B cell (primary cell): ENCODE results near the gene MARCOL. TPM values are rescaled to one million over a fixed set of nuclear protein-coding genes. Genes with fewer than 3 reads are reported as not detected.

Source experiments
- ATAC-seq: fragments of 200-7000 bp; cut with Tn5 transposase; one replicate; pipeline ENCODE4 v1.10.0; 2021; ENCODE audit warnings: low read depth, mild to moderate bottlenecking, moderate number of reproducible peaks, moderate library complexity
- CTCF ChIA-PET: fragments of 350-600 bp; sonication (Branson Sonifier 250); formaldehyde crosslinking; loops from one replicate; lab custom pipeline; 2021; ENCODE audit warnings: antibody characterized with exemption, inconsistent platforms; lab: Charles Lee
- POLR2A ChIA-PET: fragments of 350-600 bp; sonication (Branson Sonifier 250); formaldehyde crosslinking; loops from one replicate; lab custom pipeline; 2021; ENCODE audit warnings: antibody characterized with exemption; lab: Charles Lee
- DNase-seq: peaks from one replicate; pipeline ENCODE4 v3.0.0; 2013
- H2AFZ ChIP-seq: 2 replicates; pipeline ENCODE4 v1.6.1; 2012; ENCODE audit warnings: mild to moderate bottlenecking, low read depth, low read length; ENCODE audit not compliant: insufficient read depth, poor library complexity, severe bottlenecking
- H3K27ac ChIP-seq, 2 donors: 1 replicate in 1 of 2; 2 replicates in 1 of 2; pipeline ENCODE4 v1.5.1; 2012 to 2013; ENCODE audit warnings: low read length in 2 of 2, mild to moderate bottlenecking in 2 of 2, moderate library complexity in 1 of 2
- H3K27me3 ChIP-seq, 4 experiments: fragments of 200-600 bp in 1 of 4; sonication (generic) in 1 of 4; replicated peaks in 1 of 4; 1 replicate in 2 of 4; 2 replicates in 2 of 4; pipeline versions ENCODE4 v1.6.1 to v1.7.0; 2013 to 2016; ENCODE audit warnings: low read length in 3 of 4, mild to moderate bottlenecking in 2 of 4, mixed read lengths in 1 of 4, moderate library complexity in 1 of 4; ENCODE audit not compliant: insufficient read depth in 4 of 4, control insufficient read depth in 3 of 4; ENCODE audit errors: control extremely low read depth in 1 of 4
- H3K36me3 ChIP-seq, 2 experiments: replicated peaks in 1 of 2; 1 replicate in 1 of 2; 2 replicates in 1 of 2; pipeline versions ENCODE4 v1.6.1 to v1.7.1; 2013; ENCODE audit warnings: low read length in 1 of 2; ENCODE audit not compliant: insufficient read depth in 2 of 2, control insufficient read depth in 1 of 2; ENCODE audit errors: control extremely low read depth in 1 of 2, extremely low read depth in 1 of 2
- H3K4me1 ChIP-seq, 2 donors: fragments of 200-600 bp in 1 of 2; sonication (generic) in 1 of 2; 1 replicate in 1 of 2; 2 replicates in 1 of 2; pipeline versions ENCODE4 v1.5.1 to v1.6.1; 2013 to 2017; ENCODE audit warnings: low read length in 2 of 2; ENCODE audit not compliant: control insufficient read depth in 2 of 2, insufficient read depth in 2 of 2
- H3K4me2 ChIP-seq: replicated peaks from 2 replicates; pipeline ENCODE3; 2012; ENCODE audit warnings: mild to moderate bottlenecking, low read depth, low read length; ENCODE audit not compliant: poor library complexity, severe bottlenecking
- H3K4me3 ChIP-seq, 5 experiments: fragments of 200-600 bp in 1 of 5; sonication (generic) in 1 of 5; 1 replicate in 3 of 5; 2 replicates in 2 of 5; pipeline versions ENCODE4 v1.5.1 to v1.7.0; 2011 to 2016; ENCODE audit warnings: low read length in 4 of 5, mild to moderate bottlenecking in 4 of 5, low read depth in 2 of 5, control low read depth in 1 of 5, moderate library complexity in 1 of 5; ENCODE audit not compliant: insufficient read depth in 1 of 5; ENCODE audit errors: control extremely low read depth in 1 of 5, extremely low read depth in 1 of 5
- H3K79me2 ChIP-seq: fragments of 200-600 bp; sonication (generic); one replicate; pipeline ENCODE4 v1.6.0; 2016; ENCODE audit warnings: low read length; ENCODE audit not compliant: control insufficient read depth, insufficient read depth
- H3K9ac ChIP-seq: fragments of 200-600 bp; sonication (generic); 2 replicates; pipeline ENCODE4 v1.6.1; 2017; ENCODE audit warnings: mild to moderate bottlenecking, low read length, moderate library complexity
- H3K9me3 ChIP-seq, 3 donors: one replicate each; pipeline versions ENCODE4 v1.6.1 to v1.7.1; 2013; ENCODE audit warnings: low read length in 2 of 3; ENCODE audit not compliant: control insufficient read depth in 2 of 3, insufficient read depth in 1 of 3; ENCODE audit errors: control extremely low read depth in 1 of 3
- H4K20me1 ChIP-seq: 2 replicates; pipeline ENCODE4 v1.6.0; 2012; ENCODE audit warnings: mild to moderate bottlenecking, low read length; ENCODE audit not compliant: insufficient read depth, control insufficient read depth, poor library complexity, severe bottlenecking
- H3K27ac Mint-ChIP-seq: one replicate; pipeline ENCODE4 v1.8.0; 2021; ENCODE audit warnings: mixed read lengths
- H3K27me3 Mint-ChIP-seq: one replicate; pipeline ENCODE4 v1.8.0; 2021; ENCODE audit warnings: mixed read lengths
- H3K4me1 Mint-ChIP-seq: one replicate; pipeline ENCODE4 v1.8.0; 2021; ENCODE audit warnings: mixed read lengths
- H3K4me3 Mint-ChIP-seq: one replicate; pipeline ENCODE4 v1.8.0; 2021; ENCODE audit warnings: mixed read lengths
- H3K9me3 Mint-ChIP-seq: one replicate; pipeline ENCODE4 v1.8.0; 2022; ENCODE audit warnings: mixed read lengths; ENCODE audit not compliant: insufficient read depth
- CTCF ChIP-seq: fragments of 200-600 bp; IDR thresholded peaks from one replicate; pipeline ENCODE4 v1.8.0; 2022; ENCODE audit warnings: antibody characterized with exemption, mild to moderate bottlenecking
- EZH2 ChIP-seq: IDR thresholded peaks from 2 replicates; pipeline ENCODE4 v1.6.1; 2012; ENCODE audit warnings: borderline replicate concordance, low read depth, mild to moderate bottlenecking, moderate library complexity, low read length; ENCODE audit not compliant: insufficient read depth, poor library complexity, severe bottlenecking
- WGBS: methylation state at CpG from one replicate; pipeline ENCODE4 v1.1.5; 2013; ENCODE audit warnings: missing lambda C conversion rate; ENCODE audit not compliant: insufficient coverage; 5-methylcytosine and 5-hydroxymethylcytosine counted together
- intact Hi-C: fragments of 100-400 bp; cut with micrococcal nuclease; formaldehyde crosslinking; loops from one replicate; pipeline ENCODE4 v1.10.0; 2022
- polyA plus RNA-seq: library from polyadenylated mRNA; depleted of rRNA; stranded (reverse); fragments of >200 nt; gene quantifications from 2 replicates; pipeline ENCODE4 v1.2.3, GENCODE V29; 2012
- total RNA-seq, 2 donors: library from RNA; stranded (reverse); fragments of 120-200 nt in 1 of 2; gene quantifications; 1 replicate in 1 of 2; 2 replicates in 1 of 2; pipeline versions ENCODE4 v1.2.3 to v1.2.4, GENCODE V29; 2013 to 2022

The MARCOL gene
- total and polyA plus RNA-seq, 2 donors (not counting 1 experiment from before 2014, with no cell fraction given), result not detected

GRCh38 chr5:148202531-148203203, 35.7 kb upstream of the MARCOL start, which contains the start of gene SPINK6:
Gene SPINK6, plus strand, starts transcription at chr5:148203042. Its CDS starts 55 bp downstream, at chr5:148203097.
- no peak within 1 kb of the TSS for H3K9ac ChIP-seq
- no peaks in the 10 kb centered on the region for H3K4me1 ChIP-seq
- H3K9me3 Mint-ChIP-seq, result no peaks in the 10 kb centered on the region
- H3K27me3 Mint-ChIP-seq, result peaks cover 11% of the 10 kb centered on the region
- no peaks in the 10 kb centered on the region for H3K9me3 ChIP-seq
- TF ChIP-seq EZH2 (no peak), CTCF (no peak)
- intact Hi-C loops, result no loop called here
- H3K27ac Mint-ChIP-seq, result no peak within 1 kb of the TSS
- H3K27me3 ChIP-seq, result no peaks in the 10 kb centered on the region
- H2AFZ ChIP-seq, result no peak within 1 kb of the TSS
- no peak within 1 kb of the TSS for H3K4me3 ChIP-seq
- no peaks in the 10 kb centered on the region for H3K4me1 Mint-ChIP-seq
- no peak within 1 kb of the TSS for H3K27ac ChIP-seq
- no peaks in the 10 kb centered on the region for H4K20me1 ChIP-seq
- H3K4me3 Mint-ChIP-seq, result no peak within 1 kb of the TSS
- H3K36me3 ChIP-seq, result no peaks in the 10 kb centered on the region
- no CpG with 5 or more reads among the region's 2 CpGs for WGBS
- ChIA-PET CTCF (no interaction called here), POLR2A (no interaction called here)
- no peak for DNase-seq
- H3K79me2 ChIP-seq, result no peaks in the 10 kb centered on the region
- ATAC-seq, result no peak
- H3K4me2 ChIP-seq, result no peak within 1 kb of the TSS

DNA sequence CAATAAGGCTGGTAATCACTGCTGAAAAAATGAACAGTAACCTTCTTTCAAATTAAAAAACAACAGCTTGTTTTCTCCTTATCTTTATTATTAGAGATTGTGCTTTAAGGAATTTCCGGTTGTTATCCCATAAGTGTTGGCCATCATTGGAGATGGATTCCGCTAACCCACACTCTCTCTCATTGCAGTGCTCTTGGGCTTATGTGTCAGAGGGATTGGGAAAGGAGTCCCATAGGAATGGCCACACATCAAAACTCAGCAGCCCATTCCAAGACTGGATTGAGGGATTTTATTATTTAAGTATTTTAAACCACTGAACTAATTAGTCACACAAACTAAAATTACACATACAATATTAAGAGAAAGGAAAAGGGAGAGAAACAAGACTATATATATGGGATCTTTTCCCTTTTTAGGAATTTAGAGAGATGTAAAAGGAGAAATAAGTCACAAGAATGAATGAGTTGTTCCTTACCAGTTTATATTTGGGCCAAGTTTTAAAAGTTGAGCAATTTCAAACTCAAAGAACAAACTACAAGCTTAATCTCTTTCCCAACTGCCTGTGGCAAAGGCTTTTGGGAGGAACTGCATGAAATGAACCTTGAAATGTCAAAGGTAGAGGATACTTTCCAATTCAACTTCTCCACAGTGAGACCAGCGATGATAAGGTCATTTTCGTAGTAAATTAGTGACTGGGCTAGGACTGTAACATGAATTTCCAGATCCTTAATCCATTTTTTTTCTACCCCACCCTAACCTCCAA, 33.1 kb upstream of the MARCOL start:
- TF ChIP-seq CTCF, result no peak
- TF ChIP-seq EZH2, result no peak
- H3K36me3 ChIP-seq, result no peaks in the 10 kb centered on the region
- DNase-seq (no peak), ATAC-seq (no peak)
- Mint-ChIP-seq H3K27ac (no peak overlapping the region), H3K4me1 (no peaks in the 10 kb centered on the region), H3K4me3 (no peak overlapping the region), H3K27me3 (no peaks in the 10 kb centered on the region), H3K9me3 (no peaks in the 10 kb centered on the region)
- H3K9me3 ChIP-seq, result no peaks in the 10 kb centered on the region
- no peaks in the 10 kb centered on the region for H3K27me3 ChIP-seq
- H4K20me1 ChIP-seq, result no peaks in the 10 kb centered on the region
- H3K27ac ChIP-seq, result no peak overlapping the region
- intact Hi-C loops, result no loop called here
- no peaks in the 10 kb centered on the region for H3K79me2 ChIP-seq
- no peak overlapping the region for H2AFZ ChIP-seq
- no peaks in the 10 kb centered on the region for H3K4me1 ChIP-seq
- no CpG with 5 or more reads among the region's 4 CpGs for WGBS
- H3K4me2 ChIP-seq, result no peak overlapping the region
- no peak overlapping the region for H3K9ac ChIP-seq
- ChIA-PET CTCF (no interaction called here), POLR2A (no interaction called here)
- no peak overlapping the region for H3K4me3 ChIP-seq
